Middle frontal gyrus (tissue), 1 donor: ENCODE data around the gene ITGB6.
"Not testable (repeated sequence)": the region's sequence is repeated elsewhere in the genome, so short reads cannot be mapped to it uniquely, and the experiment has no call there.

Experiments used
- DNase-seq: peaks from one replicate; pipeline ENCODE4 v3.0.0-alpha.2; 2015; ENCODE audit warnings: low spot score; ENCODE audit errors: extremely low spot score

The ITGB6 gene

GRCh38 chr2:160194946-160195345, 5.1 kb downstream of the ITGB6 start:
- DNase-seq, result no peak

- no peak for DNase-seq
Measured at GRCh38 chr2:160194351-160194750, 5.7 kb downstream of the ITGB6 start.

- DNase-seq, result not testable (repeated sequence)
Measured at GRCh38 chr2:160181146-160181836, 18.8 kb downstream of the ITGB6 start.

- not testable (repeated sequence) for DNase-seq
Measured at GRCh38 chr2:160180690-160181089, 19.4 kb downstream of the ITGB6 start.

GRCh38 chr2:160180172-160180571, 19.9 kb downstream of the ITGB6 start:
- no peak for DNase-seq

GRCh38 chr2:160175169-160176134, 24.6 kb downstream of the ITGB6 start:
- no peak for DNase-seq

GRCh38 chr2:160174322-160174721, 25.8 kb downstream of the ITGB6 start:
- no peak for DNase-seq

GRCh38 chr2:160169988-160170387, 30.1 kb downstream of the ITGB6 start:
- DNase-seq, result no peak

- DNase-seq, result no peak
Measured at GRCh38 chr2:160169471-160169870, 30.6 kb downstream of the ITGB6 start.

GRCh38 chr2:160168878-160169277, 31.2 kb downstream of the ITGB6 start:
- DNase-seq, result no peak

- no peak for DNase-seq
Measured at GRCh38 chr2:160167089-160167740, 32.9 kb downstream of the ITGB6 start.

- DNase-seq, result no peak
Measured at GRCh38 chr2:160165996-160166395, 34.1 kb downstream of the ITGB6 start.

- no peak for DNase-seq
Measured at GRCh38 chr2:160165081-160165480, 35.0 kb downstream of the ITGB6 start.

GRCh38 chr2:160157861-160158829, 41.9 kb downstream of the ITGB6 start:
- DNase-seq, result no peak

GRCh38 chr2:160156665-160157064, 43.4 kb downstream of the ITGB6 start:
- DNase-seq, result no peak

- DNase-seq, result no peak
Measured at GRCh38 chr2:160156100-160156499, 44.0 kb downstream of the ITGB6 start.

- DNase-seq, result not testable (repeated sequence)
Measured at GRCh38 chr2:160148419-160148818, 51.7 kb downstream of the ITGB6 start.

GRCh38 chr2:160145471-160145870, 54.6 kb downstream of the ITGB6 start:
- DNase-seq, result no peak

GRCh38 chr2:160144280-160144990, 55.6 kb downstream of the ITGB6 start:
- no peak for DNase-seq

GRCh38 chr2:160142472-160142871, 57.6 kb downstream of the ITGB6 start:
- no peak for DNase-seq
